GM19043 (cell line): ENCODE results near the gene IQCF2.
"Not testable (repeated sequence)": the region's sequence is repeated elsewhere in the genome, so short reads cannot be mapped to it uniquely, and the experiment has no call there.

Source experiments
- ATAC-seq: cut with Tn5 transposase; IDR thresholded peaks from one replicate; pipeline ENCODE4 v1.9.1; 2021; ENCODE audit warnings: low read depth; ENCODE audit not compliant: unreplicated experiment

Gene IQCF2

DNA sequence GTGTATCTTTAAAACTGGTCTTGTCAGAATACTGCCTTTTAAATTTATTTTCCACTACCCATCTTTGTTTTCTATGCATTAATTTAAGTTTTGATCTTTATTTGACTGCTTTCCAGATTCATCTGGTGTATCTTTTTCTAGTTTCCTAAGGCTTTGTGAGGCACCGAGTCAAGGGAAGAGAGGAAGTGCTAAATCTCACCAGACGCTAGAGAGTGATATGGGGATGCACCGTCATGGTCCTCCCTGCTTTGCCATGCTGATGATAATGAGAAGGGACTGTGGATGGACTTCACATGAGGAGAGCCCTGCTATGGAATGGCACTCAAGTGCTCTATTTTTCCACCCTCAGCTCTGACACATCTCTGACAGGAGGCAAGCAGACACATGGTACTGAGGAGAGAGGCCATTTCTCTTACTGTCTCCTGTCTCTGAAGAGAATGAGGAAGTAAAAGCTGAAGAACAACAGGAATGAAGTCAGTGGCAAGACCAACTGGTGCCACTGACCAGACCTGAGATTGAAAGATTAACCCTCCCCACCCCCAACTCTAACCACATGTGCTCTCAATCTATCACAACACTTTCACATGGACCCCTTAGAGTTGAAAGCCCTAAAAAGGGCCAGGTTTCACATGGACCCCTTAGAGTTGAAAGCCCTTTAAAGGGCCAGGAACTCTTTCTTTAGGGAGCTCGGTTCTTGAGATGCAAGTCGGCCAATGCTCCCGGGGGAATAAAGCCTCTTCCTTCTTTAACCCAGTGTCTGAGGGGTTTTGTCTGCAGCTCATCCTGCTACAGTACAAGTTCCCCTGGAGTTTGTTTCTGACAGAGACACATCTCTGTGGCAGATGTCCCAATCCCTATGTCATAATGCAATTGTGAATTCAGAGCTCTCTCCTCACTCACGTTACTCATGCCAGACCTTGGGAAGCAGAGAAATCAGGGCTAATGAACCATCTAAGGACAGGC, at the start of gene IQCF2:
Gene IQCF2 (plus strand): TSS at position 913 of the 963 bp plus-strand sequence. CDS start 52 bp downstream, outside the sequence.
- no peak for ATAC-seq

GRCh38 chr3:51813539-51813938, 47.9 kb upstream of the IQCF2 start:
- no peak for ATAC-seq

- no peak for ATAC-seq
These were observed 47.4 kb upstream of the IQCF2 start for GRCh38 chr3:51814034-51814433.

DNA sequence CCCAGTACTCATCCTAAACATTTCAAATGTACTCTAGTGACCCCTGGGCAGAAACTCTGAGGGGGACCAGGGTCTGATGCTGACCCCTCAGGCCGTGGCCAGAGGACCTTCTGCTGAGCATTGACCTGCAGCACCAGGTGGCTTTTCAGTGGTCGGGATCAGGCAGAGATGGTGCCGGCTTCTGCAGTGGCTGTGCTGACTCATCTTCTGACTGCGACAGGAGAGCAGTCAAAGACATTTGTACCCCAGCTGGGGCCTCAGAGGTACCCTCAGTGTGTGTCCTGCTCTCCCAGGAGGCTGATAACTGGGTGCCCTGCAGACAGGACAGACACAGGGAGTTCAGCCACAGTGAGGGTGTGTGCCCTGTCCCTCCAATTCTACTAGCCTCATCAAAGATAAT, 45.8 kb upstream of the IQCF2 start:
- no peak for ATAC-seq

- no peak for ATAC-seq
These were observed 44.7 kb upstream of the IQCF2 start for GRCh38 chr3:51816723-51817122.

GRCh38 chr3:51817375-51817774, 44.0 kb upstream of the IQCF2 start:
- no peak for ATAC-seq

DNA sequence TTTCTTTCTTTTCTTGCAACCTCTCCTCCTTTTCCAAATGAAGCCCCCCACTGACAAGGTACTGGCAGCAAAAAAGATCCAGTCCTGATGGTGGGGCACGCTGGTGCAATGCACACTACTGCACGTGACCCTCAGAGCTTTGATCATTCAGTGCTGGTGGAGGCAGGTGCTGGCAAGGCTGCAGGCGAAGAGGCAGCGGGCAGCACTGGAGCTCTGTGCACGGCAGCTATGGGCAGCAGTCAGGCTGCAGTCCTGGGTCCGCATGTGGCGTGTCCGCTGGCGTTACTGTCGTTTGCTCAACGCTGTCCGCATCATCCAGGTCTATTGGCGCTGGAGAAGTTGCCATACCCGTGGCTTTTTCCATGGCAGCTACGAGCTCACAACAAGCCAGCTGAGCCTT, 42.3 kb upstream of the IQCF2 start:
- ATAC-seq, result no peak

GRCh38 chr3:51819709-51820406, 41.6 kb upstream of the IQCF2 start:
- no peak for ATAC-seq

GRCh38 chr3:51828297-51828696, 33.1 kb upstream of the IQCF2 start:
- ATAC-seq, result no peak

DNA sequence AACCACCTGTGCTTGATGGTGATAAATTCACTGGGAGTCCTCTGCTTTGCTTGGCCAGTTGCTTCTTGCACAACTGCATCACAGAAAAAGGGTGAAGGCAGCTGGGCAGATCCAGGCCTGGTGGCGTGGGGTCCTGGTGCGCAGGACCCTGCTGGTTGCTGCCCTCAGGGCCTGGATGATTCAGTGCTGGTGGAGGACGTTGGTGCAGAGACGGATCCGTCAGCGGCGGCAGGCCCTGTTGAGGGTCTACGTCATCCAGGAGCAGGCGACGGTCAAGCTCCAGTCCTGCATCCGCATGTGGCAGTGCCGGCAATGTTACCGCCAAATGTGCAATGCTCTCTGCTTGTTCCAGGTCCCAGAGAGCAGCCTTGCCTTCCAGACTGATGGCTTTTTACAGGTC, 31.1 kb upstream of the IQCF2 start:
- no peak for ATAC-seq

DNA sequence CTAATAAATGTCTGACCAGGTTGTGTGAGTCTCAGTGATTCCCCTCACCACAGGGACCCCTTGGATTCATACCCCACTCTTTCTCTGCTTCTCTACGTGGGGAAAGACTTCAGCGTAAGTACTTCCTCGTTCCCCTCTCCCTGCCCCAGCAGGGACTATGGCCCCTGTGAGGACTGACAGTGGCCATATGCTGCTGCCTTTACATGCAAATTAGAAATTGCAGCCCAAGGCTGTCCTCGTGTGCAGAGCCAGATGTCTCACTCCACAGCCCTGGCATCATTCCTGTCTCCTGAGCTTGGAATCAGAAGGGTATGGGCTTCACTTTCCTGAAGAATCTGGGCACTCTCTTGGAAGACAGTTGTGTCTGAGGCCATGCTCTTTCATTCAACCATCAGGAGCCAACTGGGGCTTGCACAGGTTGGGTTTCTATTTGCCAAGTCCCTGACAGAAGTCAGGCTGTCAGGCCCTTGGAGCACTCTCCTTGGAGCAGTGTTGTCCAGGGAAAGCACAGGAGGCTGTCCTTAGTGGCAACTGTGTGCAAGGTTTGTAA, 30.5 kb upstream of the IQCF2 start:
- ATAC-seq, result no peak

GRCh38 chr3:51836606-51837005, 24.8 kb upstream of the IQCF2 start:
- no peak for ATAC-seq

DNA sequence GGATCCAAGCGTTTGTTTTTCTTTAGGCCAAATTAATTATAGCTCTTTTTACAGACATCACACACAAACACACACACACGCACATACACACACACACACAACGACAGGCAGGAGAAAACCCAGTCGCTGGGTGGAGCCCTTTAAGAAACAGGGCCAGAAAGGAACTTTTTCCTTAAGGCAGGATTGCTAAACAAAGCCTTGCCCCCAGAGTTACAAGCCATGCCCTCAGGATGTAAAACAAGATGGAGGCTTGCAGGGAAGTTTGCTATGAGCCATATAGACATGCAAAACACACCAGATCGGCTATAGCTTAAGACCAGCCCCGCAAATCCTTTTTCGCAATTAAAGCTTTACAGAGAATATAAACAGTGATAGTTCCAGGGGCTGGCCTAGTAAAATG, 16.3 kb upstream of the IQCF2 start:
- ATAC-seq, result no peak

DNA sequence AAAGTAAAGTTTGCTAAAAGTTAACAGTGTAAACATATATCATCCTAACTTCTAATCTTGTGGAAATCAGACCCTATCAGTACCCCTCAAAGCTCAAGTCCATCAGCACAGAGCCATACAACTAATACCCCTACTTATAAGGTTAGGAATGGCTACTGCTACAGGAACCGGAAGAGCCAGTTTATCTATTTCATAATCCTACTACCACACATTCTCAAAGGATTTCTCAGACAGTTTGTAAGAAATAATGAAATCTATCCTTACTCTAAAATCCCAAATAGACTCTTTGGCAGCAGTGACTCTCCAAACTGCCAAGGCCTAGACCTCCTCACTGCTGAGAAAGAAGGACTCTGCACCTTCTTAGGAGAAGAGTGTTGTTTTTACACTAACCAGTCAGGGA, 6.0 kb upstream of the IQCF2 start:
- not testable (repeated sequence) for ATAC-seq

DNA sequence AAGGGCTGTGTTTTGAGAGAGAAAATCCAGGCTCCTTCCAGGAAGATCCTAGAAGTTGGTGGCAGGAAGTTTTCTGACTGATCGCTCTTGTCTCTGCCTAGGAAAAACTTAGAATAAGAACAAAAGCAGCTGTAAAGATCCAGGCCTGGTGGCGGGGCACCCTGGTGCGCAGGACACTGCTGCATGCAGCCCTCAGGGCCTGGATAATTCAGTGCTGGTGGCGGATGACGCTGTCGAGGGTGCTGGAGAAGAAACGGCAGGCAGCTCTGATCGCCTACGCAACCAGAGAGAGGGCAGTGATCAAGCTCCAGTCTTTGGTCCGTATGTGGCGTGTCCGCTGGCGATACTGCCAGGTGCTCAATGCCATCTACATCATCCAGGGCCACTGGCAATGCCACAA, 1.5 kb downstream of the IQCF2 start:
- ATAC-seq, result no peak

GRCh38 chr3:51868896-51869295, 7.5 kb downstream of the IQCF2 start:
- not testable (repeated sequence) for ATAC-seq

DNA sequence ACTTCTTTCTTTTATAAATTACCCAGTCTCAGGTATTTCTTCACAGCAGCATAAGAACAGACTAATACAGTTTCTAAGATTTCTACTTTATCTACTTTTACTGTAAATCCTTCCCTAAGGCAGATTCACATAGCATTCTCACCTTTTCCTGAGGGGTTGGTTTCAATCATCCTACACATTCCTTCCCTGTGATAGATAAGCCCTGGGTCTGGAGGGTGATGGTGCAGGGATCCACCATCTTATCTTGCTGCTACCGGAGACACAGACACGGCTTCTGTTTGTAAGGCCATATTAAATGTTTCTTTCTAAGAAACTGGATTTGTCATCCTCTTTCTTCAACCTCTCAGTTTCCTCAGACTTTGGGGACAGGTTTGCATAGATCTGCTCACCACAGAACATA, 7.9 kb downstream of the IQCF2 start:
- ATAC-seq, result no peak

- ATAC-seq, result no peak
These were observed 11.9 kb downstream of the IQCF2 start for GRCh38 chr3:51873253-51873766.

DNA sequence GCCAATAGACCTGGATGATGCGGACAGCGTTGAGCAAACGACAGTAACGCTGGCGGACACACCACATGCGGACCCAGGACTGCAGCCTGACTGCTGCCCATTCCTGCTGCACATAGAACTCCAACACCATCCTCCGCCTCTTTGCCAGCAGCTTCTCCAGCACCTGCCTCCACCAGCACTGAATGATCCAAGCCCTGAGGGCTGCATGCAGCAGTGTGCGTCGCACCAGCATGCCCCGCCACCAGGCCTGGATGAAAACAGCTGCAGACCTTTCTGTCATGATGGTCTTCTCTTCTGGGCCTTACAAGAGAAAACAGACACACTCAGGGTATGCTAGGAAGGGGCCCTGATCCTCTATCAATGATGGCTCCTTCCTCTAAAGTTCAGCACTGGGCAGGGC, 12.5 kb downstream of the IQCF2 start:
- ATAC-seq, result no peak

- no peak for ATAC-seq
These were observed 13.0 kb downstream of the IQCF2 start for GRCh38 chr3:51874411-51874810.

DNA sequence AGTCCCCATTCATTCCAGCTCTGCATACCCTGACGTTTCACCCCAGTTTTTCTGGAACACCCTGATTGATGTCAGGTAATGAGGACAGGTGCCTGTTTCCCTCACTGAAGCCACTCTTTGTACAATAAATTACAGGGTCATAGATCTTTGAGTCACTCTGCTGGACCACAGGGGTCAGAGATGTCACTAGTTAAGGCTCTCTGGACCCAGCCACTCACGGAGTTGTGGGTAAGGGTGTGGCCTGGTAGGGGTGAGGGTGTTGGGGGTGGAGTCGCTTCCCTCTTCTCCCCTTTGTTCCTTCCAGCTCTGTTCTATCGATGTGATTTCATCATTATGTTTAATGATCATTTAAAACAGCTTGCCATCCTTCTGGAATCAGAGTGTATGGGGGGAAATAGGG, 13.5 kb downstream of the IQCF2 start:
- ATAC-seq, result no peak
